ENCODE measurements around the gene CCDC175.
A peak's percentile ranks its signal among the peaks of the same experiment; 100 is the strongest.

CCDC175 gene

DNA sequence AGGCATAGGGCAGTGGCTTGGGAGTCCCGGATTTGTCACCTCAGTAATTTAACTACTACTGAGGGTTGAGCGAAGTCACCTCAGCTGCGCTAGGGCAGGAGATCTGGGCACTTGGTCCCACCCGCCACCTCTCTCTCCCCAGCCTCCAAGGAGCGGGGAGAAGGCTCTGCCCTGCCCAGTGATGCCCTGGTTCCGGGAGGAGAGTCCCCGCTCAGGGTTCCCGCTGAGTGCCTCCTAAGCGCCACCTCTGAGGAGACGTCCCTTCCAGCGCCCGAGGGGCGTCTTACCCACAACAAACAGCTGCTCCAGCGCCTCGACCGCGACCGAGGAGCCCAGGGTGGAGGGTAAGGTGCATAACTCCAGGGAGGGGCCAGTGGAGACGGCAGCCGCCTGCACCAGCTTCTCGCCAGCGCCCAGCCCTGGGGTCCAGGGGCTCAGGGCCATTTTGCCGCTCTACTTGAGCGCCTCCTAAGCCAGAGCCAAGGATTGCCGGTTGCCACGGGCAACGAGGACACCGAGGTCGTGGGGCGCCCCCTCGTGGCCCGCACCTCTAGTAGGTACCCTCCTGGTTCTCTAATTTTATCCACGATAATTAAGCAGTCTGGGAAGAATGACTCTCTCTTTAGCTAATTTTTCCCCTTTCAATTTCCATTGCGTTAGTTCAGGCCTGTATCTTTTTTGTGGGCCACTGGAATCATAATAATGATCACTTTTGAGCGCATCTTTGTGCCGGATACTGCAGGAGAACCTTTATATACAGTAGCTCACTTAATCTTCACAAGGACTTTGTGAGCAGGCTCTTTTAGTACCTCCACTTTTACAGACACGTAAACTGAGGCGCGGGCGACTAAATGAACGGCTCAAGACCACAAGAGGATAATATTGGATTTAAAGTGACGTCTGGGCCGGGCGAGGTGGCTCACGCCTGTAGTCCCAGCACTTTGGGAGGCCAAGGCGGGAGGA, at the start of gene CCDC175:
Gene CCDC175, minus strand, starts transcription at position 481 of the 963 bp plus-strand sequence. Its CDS starts 37 bp downstream, at position 444.
- peak; percentile 86 for DNase-seq

DNA sequence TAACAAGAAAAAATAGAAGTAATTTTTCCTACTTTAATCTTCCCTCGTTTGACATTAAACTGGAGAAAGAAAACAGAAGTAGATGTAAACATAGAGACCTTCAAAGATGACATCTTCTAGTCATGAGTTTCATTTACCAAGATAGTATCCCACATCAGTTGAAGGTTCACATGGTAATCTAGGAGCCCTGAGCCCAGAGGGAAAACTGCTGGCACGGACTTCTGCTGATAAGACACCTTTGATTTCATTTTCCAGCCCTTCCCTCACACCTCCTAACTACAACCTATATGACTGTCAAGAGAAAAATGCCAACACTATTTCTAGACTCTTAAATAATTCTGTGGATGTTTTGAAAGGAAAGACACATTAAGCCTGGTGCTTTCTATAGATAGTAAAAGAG, 46.0 kb upstream of the CCDC175 start:
- no peak for DNase-seq

DNA sequence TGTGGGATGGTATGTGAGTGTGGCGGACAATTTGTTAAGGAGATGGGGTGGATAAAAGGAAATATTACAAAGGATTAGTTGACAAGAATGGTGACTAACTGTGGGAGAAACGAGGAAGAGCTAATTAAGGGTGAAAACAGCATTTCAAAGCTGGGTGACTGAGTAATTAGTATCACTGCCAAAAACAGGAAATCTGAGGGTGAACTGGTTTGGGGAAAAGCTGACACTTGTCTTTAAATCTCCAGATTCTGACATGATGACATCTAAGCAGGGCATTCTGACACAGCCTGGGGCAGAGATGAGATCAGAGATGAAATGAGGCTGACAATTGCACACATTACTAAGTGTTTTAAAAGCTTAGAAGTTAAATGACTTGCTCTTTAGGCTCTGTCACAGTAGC, 42.4 kb upstream of the CCDC175 start:
- no peak for DNase-seq

DNA sequence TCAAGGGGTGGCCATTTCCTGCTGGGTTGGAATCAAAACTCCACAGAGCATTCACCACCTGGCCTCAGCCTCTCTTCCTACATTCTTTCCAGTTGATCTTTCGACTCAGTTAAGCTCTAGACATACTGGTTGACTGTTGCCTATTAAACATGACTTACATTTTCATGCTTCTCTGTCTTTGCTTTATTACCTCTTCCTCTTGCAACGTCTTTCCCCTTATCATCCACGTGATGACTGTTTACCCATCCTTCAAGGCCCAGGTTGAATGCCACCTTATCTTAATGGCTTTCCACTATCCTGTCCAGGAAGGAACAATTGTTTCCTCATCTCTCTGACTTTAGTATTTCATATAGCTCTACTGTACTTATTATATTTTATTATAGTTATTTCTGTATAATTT, 24.4 kb upstream of the CCDC175 start:
- no peak for DNase-seq

DNA sequence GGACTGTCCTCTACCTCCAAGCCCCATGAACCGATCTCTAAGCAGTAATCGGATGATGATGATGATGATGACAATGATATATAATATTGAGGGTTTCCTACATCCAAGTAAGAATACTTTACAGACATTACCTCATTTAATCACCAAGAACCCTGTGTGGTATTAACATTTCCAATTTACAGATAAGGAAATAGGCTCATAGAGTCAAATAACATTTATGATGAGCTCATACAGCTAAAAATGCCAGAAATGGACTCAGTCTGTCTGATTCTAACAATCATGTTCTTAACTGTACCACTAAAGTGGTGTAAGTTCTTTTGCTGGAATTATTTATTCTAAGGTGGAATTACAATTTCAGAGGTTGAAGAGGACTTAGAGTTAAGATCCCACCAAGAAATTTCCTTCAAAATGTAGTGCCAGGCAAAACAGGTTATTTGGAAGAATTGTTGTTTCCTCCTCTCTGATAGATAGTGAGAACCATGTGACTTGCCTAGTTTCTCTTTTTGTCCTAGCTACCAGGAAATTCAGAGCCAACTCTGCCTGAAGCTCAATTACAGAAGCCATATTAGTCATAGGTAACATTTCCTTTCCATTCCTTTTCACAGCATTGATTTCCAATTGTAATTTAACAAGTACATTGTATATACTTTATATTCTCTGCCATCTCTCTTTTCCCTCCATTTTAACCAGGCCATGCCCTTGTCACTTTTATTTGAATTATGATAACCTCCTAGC, 23.8 kb upstream of the CCDC175 start:
- DNase-seq: no peak

GRCh38 chr14:59595071-59595470, 18.5 kb upstream of the CCDC175 start:
- DNase-seq: no peak

DNA sequence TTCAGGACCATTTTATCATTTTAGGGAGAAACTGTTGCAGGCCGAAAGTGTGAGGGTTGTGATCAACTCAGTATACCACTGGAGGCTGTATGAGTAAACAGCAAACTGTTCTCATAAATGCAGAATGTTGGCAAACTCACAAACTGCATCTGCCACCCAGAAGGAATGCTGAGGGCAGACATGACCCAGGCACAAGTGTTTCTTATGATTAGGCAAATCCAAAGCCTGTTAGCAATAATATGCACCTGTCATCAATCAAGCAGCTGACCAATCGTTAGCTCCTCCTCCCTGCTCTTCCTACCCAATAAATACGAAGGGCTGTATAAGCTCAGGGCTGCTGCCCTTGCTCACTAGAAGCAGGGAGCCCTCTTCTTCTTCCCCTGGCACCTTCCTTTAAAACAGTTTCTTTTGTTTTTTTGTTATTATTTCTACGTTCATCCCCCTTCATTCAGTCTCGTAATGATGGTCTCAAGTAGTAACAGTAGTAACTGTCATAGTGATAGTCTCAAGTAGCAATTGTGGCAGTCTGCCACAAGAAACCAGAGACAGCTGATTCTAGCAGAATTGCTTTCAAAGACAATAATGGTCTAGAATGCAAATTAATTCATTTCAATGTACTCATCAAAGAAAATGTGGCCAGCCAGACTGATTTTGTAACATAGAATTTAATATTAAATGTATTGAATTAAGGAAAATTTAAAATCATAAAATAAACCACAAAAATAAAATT, 15.2 kb upstream of the CCDC175 start:
- DNase-seq: no peak

DNA sequence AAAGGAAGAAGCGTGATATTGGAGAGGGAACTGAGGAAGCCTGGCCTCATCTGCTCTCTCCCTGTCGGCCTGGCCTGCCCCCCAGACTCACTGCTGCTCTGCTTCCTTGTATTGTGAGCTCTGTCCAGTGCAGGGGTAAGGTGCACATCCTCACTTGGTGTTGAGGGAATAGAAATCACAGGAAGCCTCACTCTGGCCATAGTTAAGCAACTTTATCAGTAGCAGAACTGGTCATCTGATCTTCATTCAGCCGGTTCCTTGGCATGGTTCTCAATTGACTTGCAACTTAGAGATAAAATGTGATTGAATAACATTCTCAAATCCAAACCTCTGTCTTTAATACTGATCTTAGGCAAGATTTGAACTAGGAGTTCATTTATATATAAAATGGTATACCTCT, 11.5 kb upstream of the CCDC175 start:
- DNase-seq: no peak

DNA sequence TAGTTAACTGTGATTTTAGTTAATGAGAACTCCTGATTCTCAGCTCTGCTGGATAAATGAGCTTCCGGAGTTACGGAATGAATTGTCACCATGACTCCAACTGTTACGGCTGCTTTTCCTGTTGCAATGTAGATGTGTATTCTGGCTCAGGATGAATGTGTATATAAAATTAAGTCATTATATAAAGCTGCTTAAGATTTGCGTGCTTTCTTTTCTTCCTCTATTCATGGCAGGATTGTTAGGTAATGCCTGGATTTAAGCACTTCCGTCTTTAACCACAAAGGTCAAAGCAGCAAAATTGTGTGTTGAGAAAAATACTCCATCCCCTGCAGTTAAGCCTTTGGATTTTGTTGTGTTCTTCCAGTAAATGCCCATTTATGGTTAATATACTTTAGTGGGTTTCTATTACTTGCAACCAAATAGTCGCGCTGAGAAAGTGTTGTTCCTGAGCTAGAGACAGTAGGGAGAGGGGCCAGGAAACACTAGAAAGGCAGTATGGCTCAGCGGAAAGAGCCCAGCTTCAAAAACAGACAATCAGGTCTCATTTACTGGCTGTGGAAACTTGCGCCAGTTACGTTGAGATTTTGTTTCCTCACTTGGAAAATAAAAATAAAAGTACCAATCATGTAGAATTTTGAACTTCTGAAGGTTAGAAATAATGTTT, 9.4 kb upstream of the CCDC175 start:
- no peak for DNase-seq

DNA sequence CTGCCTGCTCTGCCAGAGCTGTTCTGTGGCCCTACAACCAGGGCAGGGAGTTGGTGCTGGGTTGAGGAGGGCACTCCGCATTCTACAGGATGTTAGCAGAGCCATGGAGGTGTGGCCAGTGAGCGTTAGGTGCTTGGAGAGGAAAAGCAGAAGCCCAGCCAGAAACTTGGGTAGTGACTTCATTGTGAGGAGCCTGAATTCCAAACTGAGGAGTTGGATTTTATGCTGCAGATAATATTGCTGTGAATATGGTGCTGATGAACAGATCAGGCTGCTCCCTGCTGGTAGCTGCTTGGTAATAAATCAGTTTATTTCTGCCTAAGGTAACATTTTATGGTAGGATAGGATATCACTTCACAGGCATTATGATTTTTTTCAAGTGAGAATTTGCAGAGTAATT, 7.1 kb upstream of the CCDC175 start:
- DNase-seq: no peak

DNA sequence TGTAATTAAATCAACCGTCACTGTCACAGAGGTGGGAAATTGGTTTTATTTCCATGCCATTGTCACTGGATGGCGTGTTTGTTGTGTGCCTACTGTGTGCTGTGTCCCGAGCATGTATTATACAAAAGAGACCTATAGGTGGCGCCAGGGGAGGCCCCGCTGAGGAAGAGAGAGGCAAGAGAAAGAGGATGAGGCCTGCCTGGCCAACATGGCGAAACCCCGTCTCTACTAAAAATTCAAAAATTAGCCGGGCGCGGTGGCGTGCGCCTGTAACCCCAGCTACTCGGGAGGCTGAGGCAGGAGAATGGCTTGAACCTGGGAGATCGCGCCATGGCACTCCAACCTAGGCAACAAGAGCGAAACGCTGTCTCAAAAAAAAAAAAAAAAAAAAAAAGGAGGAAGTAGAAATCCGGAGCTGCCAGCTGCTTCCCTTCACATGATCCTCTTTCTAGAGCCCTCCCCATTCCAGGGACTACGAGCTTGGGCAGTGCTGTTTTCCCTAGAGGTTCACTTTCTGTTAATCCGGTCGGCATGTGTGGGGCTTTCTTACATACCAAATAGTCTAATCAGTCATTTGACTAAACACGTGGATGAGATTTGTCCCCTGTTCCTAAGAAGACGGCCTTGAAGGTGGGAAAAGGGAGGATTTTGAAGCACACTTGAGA, 6.4 kb upstream of the CCDC175 start:
- no peak for DNase-seq

DNA sequence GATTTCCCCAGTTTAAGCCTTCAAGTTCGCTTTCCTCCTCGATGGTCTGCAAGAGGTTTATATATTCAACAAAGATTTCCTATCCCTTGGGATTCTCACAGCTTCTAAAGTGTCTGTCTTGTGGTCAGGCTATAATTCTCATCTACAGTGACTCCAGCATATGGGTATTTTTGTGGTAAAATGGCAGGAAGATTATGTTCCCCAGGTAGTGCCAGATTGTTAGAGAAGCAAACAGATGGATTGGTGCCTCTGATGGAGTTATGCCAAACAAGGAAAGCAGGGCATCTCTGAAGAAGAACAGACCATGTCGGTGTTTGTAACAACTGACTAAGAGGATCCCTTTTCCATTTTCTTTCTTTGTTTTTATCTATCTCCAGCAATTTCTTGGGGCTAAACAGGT, 5.5 kb upstream of the CCDC175 start:
- no peak for DNase-seq

GRCh38 chr14:59580911-59581310, 4.3 kb upstream of the CCDC175 start:
- DNase-seq: no peak

GRCh38 chr14:59570122-59570521, 6.5 kb downstream of the CCDC175 start:
- DNase-seq: peak; percentile 48

DNA sequence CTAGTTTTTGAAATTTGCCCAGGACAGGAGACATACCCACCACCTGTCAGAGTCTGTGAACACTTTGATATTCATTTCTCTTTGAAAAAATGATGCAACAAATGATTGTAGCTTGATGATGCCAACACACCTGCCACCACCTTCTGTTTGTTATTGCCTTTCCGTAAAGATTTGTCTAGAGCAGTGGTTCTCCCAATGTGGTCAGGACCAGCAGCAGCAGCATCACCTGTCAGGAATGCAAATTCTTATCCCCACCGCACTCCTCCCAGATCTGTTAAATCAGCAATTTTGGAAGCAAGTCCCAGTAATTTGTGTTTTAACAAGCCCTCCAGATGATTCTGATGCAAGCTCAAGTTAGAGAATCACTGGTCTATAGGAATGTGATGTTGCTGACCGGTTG, 9.9 kb downstream of the CCDC175 start:
- DNase-seq: no peak

DNA sequence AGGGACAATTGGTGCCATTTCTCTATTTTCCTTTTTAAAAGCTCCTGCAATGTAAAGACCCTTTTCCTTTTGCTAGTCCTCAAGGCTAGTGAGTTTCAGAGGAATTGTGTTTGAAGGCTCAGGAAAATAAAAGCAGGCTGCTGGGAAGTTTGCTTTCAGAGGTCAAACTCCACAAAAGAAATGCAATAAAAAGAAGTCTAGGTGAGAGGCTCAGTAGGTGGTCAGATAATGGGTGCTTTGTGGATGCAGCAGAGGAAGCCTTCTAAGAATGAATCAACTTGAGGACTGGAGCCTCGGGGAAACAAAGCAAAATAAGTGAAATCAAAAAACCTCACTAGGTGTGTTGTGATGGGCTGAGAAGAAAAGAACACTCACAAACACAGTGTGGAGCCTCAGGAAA, 10.3 kb downstream of the CCDC175 start:
- no peak for DNase-seq

DNA sequence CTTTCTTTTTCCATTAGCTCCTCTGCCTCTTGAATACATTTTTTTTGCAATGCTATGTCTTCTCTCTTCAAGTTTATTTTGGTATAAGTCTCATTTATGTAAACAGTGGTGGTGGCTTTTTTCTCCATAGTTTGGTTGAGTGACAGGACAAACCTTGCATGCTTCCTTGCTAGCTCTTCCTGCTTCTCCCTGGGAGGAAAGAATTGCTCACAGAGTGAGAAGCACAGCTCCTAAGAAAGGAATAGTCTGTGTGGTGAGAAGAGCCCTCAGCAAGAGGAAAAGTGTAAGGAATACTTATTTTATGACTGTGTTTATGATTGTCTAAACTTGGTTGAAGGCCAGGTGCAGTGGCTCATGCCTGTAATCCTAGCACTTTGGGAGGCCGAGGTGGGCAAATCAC, 11.5 kb downstream of the CCDC175 start:
- DNase-seq: no peak

DNA sequence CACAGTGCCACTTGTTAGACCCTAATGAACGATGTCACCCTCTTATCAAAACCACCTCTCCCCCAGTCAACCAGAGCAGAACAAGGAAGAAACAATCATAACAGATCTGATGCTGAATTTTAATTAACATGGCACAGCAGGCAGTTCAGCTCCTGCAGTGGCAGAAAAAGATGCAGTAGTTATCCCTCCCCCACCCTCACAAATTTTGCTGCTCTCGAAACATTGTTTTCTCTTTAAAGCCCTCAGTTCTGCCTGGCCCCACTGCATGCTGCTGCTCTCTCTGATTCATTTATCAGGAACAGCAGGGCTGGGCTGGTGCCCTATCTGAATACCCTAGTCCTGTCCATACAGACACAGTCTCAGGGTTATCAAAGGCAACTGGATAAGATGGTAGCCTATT, 12.2 kb downstream of the CCDC175 start:
- DNase-seq: no peak

DNA sequence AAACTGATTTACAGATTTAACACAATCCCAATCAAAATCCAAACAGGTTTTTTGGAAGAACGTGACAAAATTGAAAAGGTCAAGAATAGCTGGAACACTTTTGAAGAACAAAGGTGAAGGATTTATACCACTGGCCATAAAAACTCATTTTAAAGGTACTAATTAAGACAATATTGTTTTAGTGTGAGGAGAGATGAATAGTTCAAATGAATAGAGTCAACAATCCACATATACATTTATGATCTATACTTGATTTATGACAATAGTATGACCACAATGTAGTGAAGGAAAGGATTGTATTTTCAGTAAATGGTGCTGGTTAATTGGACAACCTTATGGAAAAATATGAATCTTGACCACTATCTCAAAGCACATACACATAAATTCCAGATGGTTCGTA, 29.3 kb downstream of the CCDC175 start:
- no peak for DNase-seq

- DNase-seq: no peak
Observed at GRCh38 chr14:59543873-59544272, 32.7 kb downstream of the CCDC175 start.

DNA sequence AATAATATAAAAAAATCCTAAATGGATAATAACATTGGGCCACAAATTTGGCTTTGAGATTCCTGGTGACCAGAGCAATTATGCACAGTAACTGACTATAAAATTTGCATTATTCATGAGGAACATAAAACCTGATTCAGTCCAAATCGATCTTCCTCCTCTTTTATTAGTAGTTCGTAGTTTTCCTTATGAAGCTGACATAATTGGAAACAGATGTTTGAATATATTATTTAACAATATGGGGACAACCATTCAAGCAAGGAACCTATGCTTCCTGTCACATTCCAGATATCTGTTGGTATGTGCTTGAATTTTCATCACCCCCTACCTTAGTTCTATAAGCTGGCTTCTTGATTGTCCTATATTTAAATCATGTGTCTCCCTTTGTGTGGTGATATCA, 34.9 kb downstream of the CCDC175 start:
- no peak for DNase-seq

DNA sequence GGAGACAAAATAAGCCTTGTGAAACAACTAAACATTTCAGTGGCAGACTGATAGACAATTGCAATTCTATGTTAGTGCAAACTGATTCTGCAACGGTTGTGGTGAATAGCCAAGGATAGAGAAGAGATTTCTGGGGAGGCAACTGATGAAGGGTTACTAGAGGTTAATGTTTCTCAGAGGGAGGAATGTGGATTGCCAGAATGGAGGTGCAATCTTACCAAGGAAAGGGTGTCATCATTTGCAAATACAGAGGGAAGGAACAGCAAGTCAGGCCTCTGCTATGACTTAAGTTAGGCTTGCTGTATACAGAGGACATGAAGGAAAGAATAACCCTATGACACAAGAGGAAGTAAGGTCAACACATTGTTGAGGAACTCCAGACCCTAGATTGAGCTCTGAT, 35.8 kb downstream of the CCDC175 start:
- no peak for DNase-seq

Data from GDM1 (cell line).